Aorta (tissue), 5 donors: ENCODE data around the gene TXNDC16. TPM values are rescaled to one million over a fixed set of nuclear protein-coding genes. Genes with fewer than 3 reads are reported as not detected.

Source experiments
- ATAC-seq: fragments of 200-7000 bp; cut with Tn5 transposase; one replicate; pipeline ENCODE4 v1.9.1; 2022; ENCODE audit warnings: moderate library complexity; ENCODE audit not compliant: low FRiP score
- DNase-seq, 2 donors: peaks; one replicate each; pipeline ENCODE4 v3.0.0-alpha.2; 2020
- H3K27ac ChIP-seq, 2 donors: one replicate each; pipeline ENCODE4 v1.5.1; 2013; ENCODE audit warnings: low read length in 2 of 2, mild to moderate bottlenecking in 2 of 2, moderate library complexity in 2 of 2, control low read depth in 1 of 2, inconsistent platforms in 1 of 2, low read depth in 1 of 2
- H3K27me3 ChIP-seq, 2 donors: one replicate each; pipeline ENCODE4 v1.6.1; 2013; ENCODE audit warnings: control low read depth in 1 of 2, low read length in 1 of 2, mild to moderate bottlenecking in 1 of 2, moderate library complexity in 1 of 2; ENCODE audit not compliant: insufficient read depth in 2 of 2, control insufficient read depth in 1 of 2
- H3K36me3 ChIP-seq, 2 donors: one replicate each; pipeline ENCODE4 v1.6.1; 2013; ENCODE audit warnings: control low read depth in 1 of 2, low read length in 1 of 2, mild to moderate bottlenecking in 1 of 2; ENCODE audit not compliant: insufficient read depth in 2 of 2, control insufficient read depth in 1 of 2
- H3K4me1 ChIP-seq, 2 donors: one replicate each; pipeline ENCODE4 v1.6.1; 2013; ENCODE audit warnings: low read length in 2 of 2, control low read depth in 1 of 2, mild to moderate bottlenecking in 1 of 2, moderate library complexity in 1 of 2; ENCODE audit not compliant: insufficient read depth in 2 of 2, control insufficient read depth in 1 of 2
- H3K4me3 ChIP-seq, 2 donors: one replicate each; pipeline ENCODE4 v1.5.1; 2013; ENCODE audit warnings: low read length in 2 of 2, control low read depth in 1 of 2, mild to moderate bottlenecking in 1 of 2
- H3K9me3 ChIP-seq: one replicate; pipeline ENCODE4 v1.6.1; 2013; ENCODE audit warnings: mild to moderate bottlenecking, low read length; ENCODE audit not compliant: control insufficient read depth
- WGBS, 2 donors: extraction: QIAGEN DNeasy Blood & Tissue Kit; methylation state at CpG; one replicate each; pipeline ENCODE4 v1.1.7; 2013; 5-methylcytosine and 5-hydroxymethylcytosine counted together
- intact Hi-C, 2 donors: fragments of 100-400 bp; cut with DNase I; formaldehyde crosslinking; loops; one replicate each; pipeline versions ENCODE4 v1.14.2 to v1.15.0; 2022
- polyA plus RNA-seq, 2 donors: library from polyadenylated mRNA; stranded (reverse); fragments of 200-250 nt; gene quantifications; one replicate each; pipeline ENCODE4 v1.2.3, GENCODE V29; 2013
- total RNA-seq, 2 donors: library from RNA; stranded (reverse); fragmentation: NEBNext Ultra II Directional; extraction: Animal tissue kit (Norgen Biotek cat#: 25700); gene quantifications; one replicate each; pipeline ENCODE4 v1.2.1, GENCODE V29; 2021
- donor health status: healthy with polysubstance abuse.
- donor health status: Bipolar disorder and iron deficiency.
- donor health status: DM: no; HTN: no; CAD: no.
- donor health status: DM: no; HTN: no; CAD: no.
- donor health status: DM: yes; HTN: yes; CAD: no.

The TXNDC16 gene
- total and polyA plus RNA-seq, 4 donors, result 2.5 to 10.7 (median 9.4) TPM

DNA sequence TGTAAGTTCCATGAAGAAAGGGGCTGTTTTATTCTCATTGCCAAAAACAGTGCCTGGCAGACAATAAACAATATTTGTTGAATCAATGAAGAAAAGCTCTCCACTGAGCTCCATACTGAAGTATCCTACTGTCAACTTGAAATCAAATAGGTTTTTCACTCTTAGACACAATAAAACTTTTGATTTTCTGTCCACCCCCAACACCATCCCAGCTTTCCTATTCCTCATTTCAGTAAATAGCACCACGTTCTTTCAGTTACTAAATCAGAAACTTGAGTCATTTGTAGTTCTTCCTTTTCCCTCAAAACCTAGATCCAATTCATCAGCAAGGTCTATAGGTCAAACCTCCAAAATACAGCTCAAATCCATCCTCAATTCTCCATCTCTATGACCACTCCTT is 124.8 kb downstream of the TXNDC16 start:
- Histone ChIP-seq H3K27ac (no peak overlapping the region), H3K36me3 (peaks cover 2 to 5% of the 10 kb centered on the region in 2 donors), H3K9me3 (no peaks in the 10 kb centered on the region), H3K4me3 (no peak overlapping the region), H3K27me3 (no peaks in the 10 kb centered on the region), H3K4me1 (no peaks in the 10 kb centered on the region)
- no peak for ATAC-seq
- DNase-seq, result no peak
- 86 to 88% methylated on average over 1 of the region's 1 CpG for WGBS, 2 donors
- intact Hi-C loops, result no loop called here

DNA sequence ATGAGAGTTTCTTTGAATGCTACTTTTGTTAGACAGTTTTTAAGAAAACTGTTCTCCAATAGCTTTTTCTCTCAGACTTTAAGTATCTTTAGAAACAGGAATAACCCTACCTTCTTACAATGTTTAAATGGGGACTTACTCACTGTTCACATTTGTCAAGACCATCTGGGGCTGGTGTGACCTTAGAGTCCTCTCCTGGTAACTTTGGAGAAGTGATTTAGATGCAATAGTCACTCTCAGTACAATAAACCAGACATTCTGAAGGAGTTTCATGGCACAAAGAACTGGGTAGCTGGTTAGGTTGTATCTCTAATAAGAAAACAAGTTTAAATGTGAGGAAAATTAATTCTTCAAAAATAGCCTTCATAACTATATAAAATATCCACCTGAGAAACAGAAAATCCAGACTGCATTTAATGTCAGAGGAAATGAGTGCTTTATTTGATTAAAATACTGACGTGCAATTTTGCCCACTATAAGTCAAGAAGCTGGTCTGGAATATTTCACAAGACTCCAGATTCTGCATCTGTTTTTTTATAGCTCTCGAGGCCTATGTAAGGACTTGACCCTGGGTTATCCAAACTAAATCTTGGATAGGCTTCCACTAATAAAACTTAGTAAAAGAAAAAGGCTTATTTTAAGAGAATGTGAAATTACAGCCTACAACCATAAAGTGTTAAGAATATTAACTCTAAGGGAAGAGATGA is 129.5 kb downstream of the TXNDC16 start:
- Histone ChIP-seq H3K4me3 (no peak overlapping the region), H3K27me3 (no peaks in the 10 kb centered on the region), H3K9me3 (no peaks in the 10 kb centered on the region), H3K4me1 (no peaks in the 10 kb centered on the region), H3K27ac (no peak overlapping the region), H3K36me3 (no peaks in the 10 kb centered on the region)
- 9 to 14% methylated on average over 2 of the region's 2 CpGs for WGBS, 2 donors
- intact Hi-C loops, result no loop called here
- DNase-seq (no peak), ATAC-seq (no peak)

DNA sequence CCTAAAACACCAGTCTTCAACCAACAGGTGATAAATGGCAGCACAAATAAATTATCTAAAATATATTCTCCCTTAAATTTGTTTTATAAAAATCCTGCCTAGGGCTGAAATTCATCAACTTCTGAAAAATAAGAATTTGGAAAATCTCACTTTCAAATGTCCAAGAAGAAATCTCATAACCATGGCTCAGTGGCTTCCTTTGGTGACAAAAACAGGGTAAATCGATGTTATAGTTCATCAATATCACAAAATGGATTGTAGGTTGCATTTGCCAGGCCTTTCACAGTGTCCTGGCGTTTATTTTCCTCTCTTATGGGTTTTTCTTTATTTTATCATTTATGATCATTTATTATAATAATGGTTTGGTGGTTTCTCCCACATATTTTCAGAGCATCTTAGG is 135.2 kb downstream of the TXNDC16 start:
- 49 to 98% methylated on average over 2 of the region's 2 CpGs for WGBS, 2 donors
- Histone ChIP-seq H3K9me3 (no peaks in the 10 kb centered on the region), H3K27ac (no peak overlapping the region), H3K36me3 (no peaks in the 10 kb centered on the region), H3K4me3 (no peak overlapping the region), H3K4me1 (no peaks in the 10 kb centered on the region), H3K27me3 (no peaks in the 10 kb centered on the region)
- DNase-seq (no peak), ATAC-seq (no peak)
- intact Hi-C loops, result no loop called here

DNA sequence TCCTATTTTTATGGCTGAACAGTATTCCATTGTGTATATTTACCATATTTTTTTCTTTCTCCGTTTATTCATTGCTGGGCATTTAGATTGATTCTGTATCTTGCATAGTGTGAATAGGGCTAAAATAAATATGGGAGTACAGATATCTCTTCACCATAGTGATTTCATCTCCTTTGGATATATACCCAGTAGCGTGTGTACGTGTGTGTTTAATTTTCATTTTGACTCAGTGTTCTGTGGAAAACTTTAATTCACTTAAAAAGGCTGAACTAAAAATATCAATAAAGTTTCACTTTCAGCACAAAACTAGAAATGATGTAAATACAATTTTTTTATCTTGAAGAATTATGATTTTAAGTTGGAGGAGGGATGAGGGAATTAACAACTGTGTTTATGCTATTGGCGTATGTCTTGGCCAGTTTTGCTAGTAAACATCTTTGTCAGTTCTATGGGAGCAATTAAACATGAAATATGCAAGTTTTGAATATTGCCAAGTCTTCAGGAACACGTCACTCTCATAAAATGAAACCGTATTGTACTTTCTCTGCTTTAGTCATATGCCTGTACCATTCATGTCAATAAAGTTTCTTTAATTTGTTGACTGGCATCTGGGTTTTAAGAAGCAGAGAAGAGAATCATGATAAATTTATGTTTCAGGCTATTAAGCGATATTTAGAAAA is 138.4 kb downstream of the TXNDC16 start:
- ATAC-seq (no peak), DNase-seq (no peak)
- Histone ChIP-seq H3K36me3 (no peaks in the 10 kb centered on the region), H3K9me3 (no peaks in the 10 kb centered on the region), H3K27me3 (no peaks in the 10 kb centered on the region), H3K27ac (no peak overlapping the region), H3K4me1 (peaks cover 0 to 2% of the 10 kb centered on the region in 2 donors), H3K4me3 (no peak overlapping the region)
- intact Hi-C loops, result no loop called here
- WGBS, 2 donors, result 47 to 58% methylated on average over 7 of the region's 7 CpGs

DNA sequence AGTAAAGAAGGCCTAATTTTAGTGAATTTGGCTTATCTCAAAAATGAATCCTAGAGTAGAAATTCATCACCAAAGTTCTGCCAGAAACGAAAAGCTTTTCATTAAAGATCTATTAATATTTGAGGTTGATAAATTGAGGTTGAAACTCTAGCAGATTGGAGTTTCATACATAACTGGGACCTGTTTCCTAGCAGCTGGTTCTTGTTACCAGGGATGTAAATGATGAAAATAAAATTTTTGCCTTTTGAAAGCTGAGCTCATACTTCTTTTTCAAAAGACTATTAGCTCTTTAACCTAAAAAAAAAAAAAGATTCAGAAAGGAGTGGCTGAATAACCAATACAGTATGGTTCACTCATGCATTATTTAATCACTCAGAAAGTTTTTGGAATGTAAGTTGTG is 139.9 kb downstream of the TXNDC16 start:
- DNase-seq (no peak), ATAC-seq (no peak)
- H3K9me3 ChIP-seq, result no peaks in the 10 kb centered on the region
- H3K4me1 ChIP-seq, result peaks cover 0 to 2% of the 10 kb centered on the region in 2 donors
- H3K27ac ChIP-seq, result no peak overlapping the region
- intact Hi-C loops, result no loop called here
- H3K36me3 ChIP-seq, result no peaks in the 10 kb centered on the region
- WGBS, 2 donors, result 30 to 53% methylated on average over 1 of the region's 1 CpG
- H3K4me3 ChIP-seq, result no peak overlapping the region
- H3K27me3 ChIP-seq, result no peaks in the 10 kb centered on the region

DNA sequence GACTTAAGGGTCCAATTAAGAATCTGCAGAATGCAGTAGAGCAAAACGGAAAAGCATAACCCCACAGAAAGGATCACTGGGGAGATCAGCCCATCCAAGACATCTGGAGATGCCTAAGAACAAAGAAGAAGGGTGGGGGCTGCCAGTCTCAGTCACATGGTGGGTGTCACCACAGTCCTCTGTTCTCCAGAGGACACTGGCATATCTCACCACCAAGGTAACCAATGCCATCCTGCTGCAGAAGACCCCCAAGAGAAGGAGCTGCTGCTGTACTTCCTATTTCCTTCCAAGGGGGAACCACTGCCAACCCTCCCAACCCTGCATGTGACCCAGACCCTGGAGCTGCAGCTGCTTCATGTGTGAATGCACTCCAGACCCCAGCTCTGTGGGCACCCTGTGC is 147.0 kb downstream of the TXNDC16 start:
- ATAC-seq, result no peak

DNA sequence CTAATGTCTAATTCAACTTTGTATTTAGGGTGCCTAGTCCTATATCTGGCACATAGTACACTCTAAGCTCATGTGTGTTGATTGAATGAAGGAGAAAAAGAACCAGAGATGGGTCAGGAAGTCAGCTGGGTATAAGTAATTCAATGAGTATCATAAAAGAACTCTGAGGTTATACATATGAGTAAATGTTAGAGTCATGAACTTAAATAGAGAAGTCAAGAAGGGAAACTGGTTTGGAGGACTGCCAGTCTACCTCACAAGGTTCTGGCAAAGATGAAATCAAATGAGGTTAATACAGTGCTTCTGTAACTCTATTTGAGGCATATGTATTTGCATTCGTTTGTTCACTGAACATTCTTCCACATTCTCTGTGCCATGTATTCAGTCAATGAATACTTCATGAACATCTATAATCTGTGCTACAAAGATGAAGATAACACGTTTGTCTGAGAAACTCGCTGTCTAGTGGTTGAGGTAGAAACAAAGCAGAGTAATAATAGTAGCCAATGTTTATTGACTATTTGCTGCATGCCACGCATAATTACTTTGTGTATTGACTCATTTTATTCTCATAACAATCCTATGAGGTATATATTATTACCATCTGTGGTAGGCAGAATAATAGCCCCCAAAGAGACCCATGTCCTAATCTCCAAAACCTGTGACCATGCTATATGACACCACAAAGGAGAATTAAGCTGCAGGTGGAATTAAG is 149.3 kb downstream of the TXNDC16 start:
- Histone ChIP-seq H3K4me3 (no peak overlapping the region), H3K36me3 (no peaks in the 10 kb centered on the region), H3K27me3 (peaks cover 0 to 2% of the 10 kb centered on the region in 2 donors), H3K4me1 (no peaks in the 10 kb centered on the region), H3K9me3 (peaks cover 1% of the 10 kb centered on the region), H3K27ac (no peak overlapping the region)
- DNase-seq (no peak), ATAC-seq (no peak)
- intact Hi-C loops, result no loop called here
- 85 to 86% methylated on average over 4 of the region's 4 CpGs for WGBS, 2 donors

More for the DNA sequence above, 147.0 kb downstream of the TXNDC16 start:
- Histone ChIP-seq H3K4me1 (no peaks in the 10 kb centered on the region), H3K36me3 (no peaks in the 10 kb centered on the region), H3K4me3 (no peak overlapping the region), H3K9me3 (no peaks in the 10 kb centered on the region), H3K27ac (no peak overlapping the region), H3K27me3 (no peaks in the 10 kb centered on the region)
- intact Hi-C loops, result no loop called here
- no peak for DNase-seq
- 90 to 100% methylated on average over 1 of the region's 1 CpG for WGBS, 2 donors

DNA sequence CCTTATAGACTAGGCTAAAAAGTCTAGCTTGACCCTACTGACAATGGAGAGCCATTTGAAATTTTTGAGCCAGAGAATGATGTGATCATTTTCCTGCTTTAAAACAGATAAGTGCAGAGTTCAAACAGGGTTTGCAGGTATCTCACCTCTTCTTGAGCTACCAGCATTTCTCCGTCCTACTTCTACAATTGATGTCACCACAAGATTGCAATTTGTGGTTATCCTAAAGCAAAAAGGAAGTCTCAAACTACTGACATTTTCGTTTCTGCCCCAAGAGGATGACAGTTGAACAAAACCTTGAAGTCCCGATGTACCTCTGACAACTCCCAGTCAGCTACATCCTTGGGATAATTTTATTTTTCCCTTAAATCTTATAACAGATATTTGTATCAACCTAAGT is 151.5 kb downstream of the TXNDC16 start:
- intact Hi-C loops, result no loop called here
- H3K9me3 ChIP-seq, result peaks cover 3% of the 10 kb centered on the region
- no peak overlapping the region for H3K4me3 ChIP-seq
- no peaks in the 10 kb centered on the region for H3K36me3 ChIP-seq
- peaks cover 0 to 2% of the 10 kb centered on the region in 2 donors for H3K27me3 ChIP-seq
- 74 to 87% methylated on average over 3 of the region's 3 CpGs for WGBS, 2 donors
- no peak overlapping the region for H3K27ac ChIP-seq
- H3K4me1 ChIP-seq, result no peaks in the 10 kb centered on the region
- DNase-seq, result no peak
- no peak for ATAC-seq
